T follicular helper cell (primary cell): ENCODE measurements around the gene PLOD2.

ENCODE experiments used
- DNase-seq: peaks from one replicate; pipeline ENCODE4 v3.0.0-alpha.2; 2020; ENCODE audit warnings: low read depth

The PLOD2 gene

GRCh38 chr3:146100180-146100579 is 60.8 kb downstream of the PLOD2 start:
- no peak for DNase-seq

- DNase-seq, result no peak
These were observed 61.7 kb downstream of the PLOD2 start for GRCh38 chr3:146099316-146099715.

DNA sequence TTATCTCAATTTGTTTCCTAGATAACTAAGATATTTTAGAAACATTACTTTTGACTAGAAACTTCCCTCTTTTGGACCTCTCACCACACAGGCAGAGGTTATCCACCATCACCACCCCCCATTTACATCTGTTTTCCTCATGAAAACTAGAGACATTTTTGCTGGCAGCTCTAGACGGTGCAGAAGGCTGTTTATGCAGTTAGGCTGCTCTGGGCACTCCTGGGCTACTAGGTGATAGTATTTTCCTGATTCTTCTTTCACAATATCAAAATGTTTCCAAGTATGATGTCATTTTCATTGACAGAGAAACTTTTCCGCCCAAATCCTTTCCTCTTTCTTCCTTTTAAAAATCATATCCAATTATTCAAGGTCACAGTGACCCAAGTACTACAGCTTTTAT is 67.1 kb downstream of the PLOD2 start:
- DNase-seq, result no peak

GRCh38 chr3:146092230-146092629 is 68.8 kb downstream of the PLOD2 start:
- DNase-seq, result no peak

DNA sequence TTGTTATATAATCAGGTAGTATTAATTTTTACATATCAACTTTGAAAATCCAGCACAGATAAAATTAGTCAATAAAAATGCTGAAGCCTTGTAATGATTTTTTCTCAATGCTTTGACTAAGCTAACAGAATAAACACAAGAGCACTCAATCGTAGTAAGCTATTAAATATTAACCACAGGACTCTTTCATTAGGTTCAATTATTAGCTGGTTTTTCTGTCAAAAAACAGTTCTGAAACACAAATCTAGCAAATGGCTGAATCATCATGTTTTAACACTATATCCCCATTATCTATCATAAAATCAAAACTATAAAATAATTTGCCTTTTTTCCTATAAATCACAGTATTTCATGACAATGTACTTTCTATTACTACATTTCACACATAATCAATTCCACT is 69.6 kb downstream of the PLOD2 start:
- DNase-seq, result no peak

- no peak for DNase-seq
These were observed 70.5 kb downstream of the PLOD2 start for GRCh38 chr3:146090521-146090920.

DNA sequence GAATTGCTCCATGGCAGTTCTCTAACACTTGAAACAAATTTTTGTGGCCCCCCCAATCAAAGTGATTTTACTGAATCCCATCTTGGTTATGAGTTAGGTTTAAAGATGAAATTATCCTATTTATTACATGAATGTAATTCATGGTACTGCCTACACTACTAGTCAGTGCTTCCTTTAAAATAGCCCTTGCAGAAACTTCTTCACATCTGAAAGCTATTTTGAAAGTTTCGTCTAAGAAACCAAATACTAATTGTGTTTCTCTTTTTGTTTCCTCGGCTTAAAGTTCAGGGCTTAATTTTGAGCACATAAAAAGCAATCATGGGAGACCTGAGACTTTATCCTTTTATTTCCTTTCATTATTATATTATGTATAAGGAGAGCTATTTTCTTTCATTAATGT is 72.1 kb downstream of the PLOD2 start:
- no peak for DNase-seq

- no peak for DNase-seq
These were observed 73.9 kb downstream of the PLOD2 start for GRCh38 chr3:146087116-146087515.

GRCh38 chr3:146086211-146086610 is 74.8 kb downstream of the PLOD2 start:
- no peak for DNase-seq

- no peak for DNase-seq
These were observed 75.3 kb downstream of the PLOD2 start for GRCh38 chr3:146085678-146086077.

DNA sequence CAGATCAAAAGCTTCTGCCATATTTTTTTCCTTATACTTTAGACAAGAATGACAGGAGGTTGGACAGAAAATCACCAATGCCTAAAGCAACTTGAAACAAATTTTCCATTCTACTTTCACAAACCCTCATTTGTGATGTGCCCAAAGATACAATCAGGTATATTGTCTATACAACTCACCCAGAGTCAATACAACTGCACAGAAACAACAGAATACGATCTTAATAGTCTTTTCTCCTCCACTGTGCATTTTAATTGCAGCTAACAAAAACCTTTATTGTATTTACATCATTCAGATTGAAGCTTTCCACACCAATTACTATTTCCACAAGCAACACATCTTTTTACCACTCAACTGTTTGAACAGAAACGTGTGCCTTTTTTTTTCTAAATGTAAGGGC is 80.4 kb downstream of the PLOD2 start:
- no peak for DNase-seq

GRCh38 chr3:146078031-146078430 is 83.0 kb downstream of the PLOD2 start:
- no peak for DNase-seq

GRCh38 chr3:146077181-146077580 is 83.8 kb downstream of the PLOD2 start:
- DNase-seq, result no peak

GRCh38 chr3:146072824-146073223 is 88.2 kb downstream of the PLOD2 start:
- DNase-seq, result no peak

DNA sequence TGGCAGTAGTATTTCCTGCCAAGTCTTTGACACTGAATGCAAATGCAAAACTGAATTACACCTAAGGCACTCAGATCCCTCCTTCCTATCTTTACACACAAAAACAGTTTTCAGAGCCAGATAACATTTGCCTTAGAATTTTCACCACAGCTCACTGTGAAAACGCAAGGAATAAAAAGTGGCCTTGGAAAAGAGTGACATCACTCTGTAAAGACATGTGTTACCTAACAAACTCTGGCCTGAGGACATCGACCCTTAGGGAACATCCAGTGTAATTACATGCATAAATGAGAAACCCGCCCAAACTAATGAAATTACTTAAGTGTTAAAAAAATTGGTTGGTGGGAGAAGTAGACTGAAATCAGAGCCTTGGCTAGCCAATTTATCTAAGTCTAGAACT is 88.9 kb downstream of the PLOD2 start:
- DNase-seq, result no peak

DNA sequence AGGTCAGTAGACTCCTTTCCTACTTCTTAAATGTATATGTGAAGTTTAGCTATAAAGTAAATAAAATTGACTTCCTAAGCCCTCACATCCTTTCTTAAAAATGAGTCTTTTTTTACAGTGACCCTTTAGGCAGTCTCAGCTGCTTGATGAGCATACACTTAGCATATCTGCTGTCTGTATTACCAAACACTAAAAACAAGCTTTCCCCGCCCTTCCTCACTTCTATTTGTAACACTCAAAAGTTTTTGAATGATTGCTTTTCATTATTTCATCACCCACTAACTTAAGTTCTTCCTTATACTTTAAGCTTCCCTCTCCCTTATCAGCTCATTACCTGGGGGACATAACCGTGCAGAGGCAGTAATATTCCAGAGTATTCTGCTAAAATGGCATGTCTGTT is 89.4 kb downstream of the PLOD2 start:
- no peak for DNase-seq

GRCh38 chr3:146067048-146067447 is 93.9 kb downstream of the PLOD2 start:
- no peak for DNase-seq

- no peak for DNase-seq
These were observed 95.4 kb downstream of the PLOD2 start for GRCh38 chr3:146065573-146066006.

DNA sequence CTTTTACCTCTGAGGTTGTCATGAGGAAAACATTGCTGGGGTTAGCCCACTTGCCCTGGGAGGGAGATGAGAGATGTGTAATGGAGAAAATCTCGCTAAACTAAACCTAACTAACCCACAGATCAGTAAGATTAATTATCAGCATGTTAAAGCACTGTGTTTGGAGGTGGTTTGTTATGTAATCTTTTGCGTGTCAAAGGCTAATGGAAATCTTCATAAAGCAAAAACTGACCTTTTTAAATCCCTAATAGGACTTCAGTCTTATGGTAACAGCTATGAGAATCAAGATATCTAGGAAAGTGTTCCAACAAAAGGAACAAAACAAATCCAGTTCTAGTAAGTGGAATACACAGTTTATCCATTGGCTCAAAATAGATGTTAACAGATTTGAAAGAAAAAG is 102.7 kb downstream of the PLOD2 start:
- DNase-seq, result no peak

DNA sequence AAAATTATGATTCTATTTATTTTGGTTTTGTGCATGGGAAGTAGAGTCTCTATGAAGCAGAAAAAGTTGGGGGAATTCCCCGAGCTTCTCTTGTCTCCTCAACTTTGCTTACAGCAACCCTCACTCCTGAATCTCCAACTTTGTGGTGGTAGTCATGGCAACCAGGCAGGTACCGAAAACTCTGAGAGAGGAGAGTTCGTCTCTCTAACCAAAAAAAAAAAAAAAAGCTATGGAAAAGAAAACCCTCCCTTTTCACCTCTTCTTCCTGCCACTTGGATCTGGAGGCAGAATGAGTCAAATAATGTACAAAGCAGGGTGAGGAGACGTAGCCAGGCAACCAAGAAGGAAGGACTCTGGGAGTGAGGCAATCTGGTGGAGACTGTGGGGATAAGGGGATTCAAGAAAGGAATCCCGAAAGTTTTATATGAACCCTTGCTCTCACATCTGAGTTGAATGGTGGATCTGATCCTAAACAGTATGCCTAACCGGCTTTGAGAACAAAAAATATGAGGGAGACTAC is 108.1 kb downstream of the PLOD2 start:
- no peak for DNase-seq

DNA sequence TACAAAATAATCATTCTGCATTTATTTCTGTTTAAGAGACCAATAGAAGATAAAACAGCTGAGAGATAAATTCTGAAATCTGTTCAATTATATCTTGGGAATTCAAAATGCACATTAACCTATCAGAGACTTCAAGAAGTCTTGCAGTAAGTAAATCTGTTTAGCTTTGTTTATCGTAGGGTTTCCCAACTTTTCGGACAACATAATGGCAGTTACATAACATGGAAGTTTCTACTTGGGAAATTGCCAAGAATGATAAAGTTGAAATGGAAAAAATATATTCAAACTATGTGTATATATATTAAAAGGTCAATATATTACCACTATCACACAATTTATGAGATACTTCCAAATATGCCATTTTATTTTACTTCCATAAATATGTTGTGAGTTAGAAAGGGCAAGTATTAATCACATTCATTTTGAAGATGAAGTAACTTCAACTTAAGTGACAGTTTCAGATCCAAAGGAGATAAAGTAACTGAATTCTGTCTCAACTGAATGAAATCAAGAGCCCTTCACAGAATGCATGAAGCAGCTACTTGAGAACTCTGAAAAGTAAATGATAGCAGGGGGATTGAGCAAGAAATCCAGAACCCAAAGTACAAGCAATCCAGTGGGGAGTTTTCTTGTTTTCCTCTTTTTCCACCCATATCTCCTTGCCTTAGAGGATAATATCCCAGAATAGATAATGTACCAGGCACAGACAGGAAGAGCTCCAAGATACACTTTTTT is 108.8 kb downstream of the PLOD2 start:
- DNase-seq, result no peak

DNA sequence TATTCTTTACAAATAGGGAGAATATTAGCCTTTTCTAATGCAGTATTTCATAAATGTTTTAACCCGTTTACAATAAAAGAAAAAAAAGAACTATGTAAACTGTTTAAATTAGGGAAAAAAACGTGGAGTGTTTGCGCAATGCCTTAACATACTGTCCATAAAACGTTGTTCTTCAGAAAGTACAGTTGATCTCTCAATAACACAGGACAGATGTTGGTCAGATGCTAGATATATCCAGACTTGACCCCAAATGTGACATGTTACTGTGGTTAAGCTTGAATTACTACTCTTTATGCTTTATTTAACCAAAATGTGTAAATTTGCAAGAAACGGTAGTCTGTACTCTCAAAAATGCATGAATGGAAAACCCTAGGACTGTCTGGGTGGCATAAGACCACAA is 110.3 kb downstream of the PLOD2 start:
- DNase-seq, result no peak

DNA sequence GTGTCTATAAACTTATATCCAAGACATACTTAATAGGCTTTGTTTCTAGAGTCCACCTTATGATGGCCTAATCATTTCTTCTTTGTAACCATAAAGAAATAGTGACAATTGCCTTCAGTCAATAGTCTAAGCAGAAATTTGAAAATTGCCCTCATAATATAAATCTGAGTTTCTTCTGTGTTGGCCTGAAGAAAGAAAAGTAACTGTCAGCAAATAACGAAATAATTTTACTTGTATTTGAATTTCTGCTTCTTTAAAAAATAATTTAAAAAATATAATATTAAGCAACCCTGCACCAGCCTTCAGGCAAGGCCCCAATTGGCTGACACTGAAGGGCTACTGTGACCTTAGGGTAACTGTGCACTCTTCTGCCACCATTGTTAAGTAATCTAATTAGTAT is 113.5 kb downstream of the PLOD2 start:
- no peak for DNase-seq

DNA sequence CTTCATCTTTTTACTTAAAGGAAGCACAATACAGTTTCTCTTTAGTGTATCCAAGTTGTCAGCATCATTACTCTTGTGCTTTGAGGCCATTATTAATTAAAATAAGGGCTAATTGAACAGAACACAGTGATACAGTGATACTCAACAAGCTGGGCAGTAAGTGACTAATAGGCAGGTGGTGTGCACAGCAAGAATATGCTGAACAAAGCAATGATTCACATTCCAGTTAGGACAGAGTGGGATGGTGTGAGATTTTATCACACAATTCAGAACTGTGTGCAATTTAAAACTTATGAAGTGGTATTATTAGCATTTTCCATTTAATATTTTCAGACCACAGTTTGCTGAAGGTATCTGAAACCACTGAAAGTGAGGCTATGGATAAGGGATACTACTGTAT is 116.9 kb downstream of the PLOD2 start:
- DNase-seq, result no peak
